ENCODE measurements around the gene RHEBL1. TPM values are rescaled to one million over a fixed set of nuclear protein-coding genes. Genes with fewer than 3 reads are reported as not detected.

The RHEBL1 gene
- polyA plus RNA-seq, 1 donor (not counting 4 experiments of a cell fraction or from before 2014, with no cell fraction given): 0.51 TPM

DNA sequence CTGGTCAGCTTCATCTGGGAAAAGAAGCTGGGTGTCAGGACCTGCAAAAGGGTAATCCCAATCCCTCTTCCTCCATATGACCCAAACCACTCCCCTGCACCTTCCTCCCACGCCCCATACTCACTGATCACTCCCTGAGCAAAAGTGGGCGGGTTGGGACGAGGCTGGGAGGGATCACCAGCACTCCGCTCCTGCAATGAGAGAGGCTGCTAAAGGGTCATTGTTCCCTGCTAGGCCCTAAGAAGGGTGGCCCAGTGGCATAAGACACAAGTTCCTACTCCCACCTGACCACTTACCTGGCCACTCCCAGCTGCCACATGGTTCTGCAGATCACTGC is 35.5 kb downstream of the RHEBL1 start:
- Histone ChIP-seq H3K79me2 (ENCODE audit: control insufficient read depth, insufficient read depth, low read length) (peaks cover 3% of the 10 kb centered on the region), H3K9ac (ENCODE audit: control insufficient read depth, extremely low read depth, insufficient read depth, low read length) (no peak overlapping the region), H3K36me3 (ENCODE audit: control insufficient read depth in 2 of 2, extremely low read depth in 1 of 2, insufficient read depth in 2 of 2, low read length in 2 of 2) (peaks cover 60 to 63% of the 10 kb centered on the region in 2 experiments), H3K4me3 (ENCODE audit: control insufficient read depth in 2 of 3, extremely low read depth in 1 of 3, insufficient read depth in 2 of 3, low read depth in 1 of 3, low read length in 3 of 3) (no peak overlapping the region), H4K20me1 (ENCODE audit: control insufficient read depth, extremely low read depth, insufficient read depth, low read length) (peaks cover 6% of the 10 kb centered on the region), H3K9me3 (ENCODE audit: control insufficient read depth, low read depth, low read length) (no peaks in the 10 kb centered on the region), H2AFZ (ENCODE audit: control insufficient read depth, low read length) (no peak overlapping the region), H3K27me3 (ENCODE audit: control insufficient read depth, extremely low read depth, insufficient read depth, low read length) (no peaks in the 10 kb centered on the region), H3K4me1 (ENCODE audit: control insufficient read depth, extremely low read depth, insufficient read depth, low read length) (no peaks in the 10 kb centered on the region), H3K4me2 (ENCODE audit: control insufficient read depth, extremely low read depth, insufficient read depth, low read depth, low read length) (no peak overlapping the region), H3K27ac (ENCODE audit: control insufficient read depth, insufficient read depth, low read length) (no peak overlapping the region), H3K9me1 (ENCODE audit: control insufficient read depth, extremely low read depth, insufficient read depth, low read length) (peaks cover 2% of the 10 kb centered on the region)
- dilution Hi-C loops (cut with MboI; ENCODE audit: extremely low pct_ligation_motif_present, low sequenced_read_pairs): no loop called here
- DNase-seq (ENCODE audit: low read depth, low spot score): no peak
- FAIRE-seq: no peak
- TF ChIP-seq EZH2 (IDR thresholded peaks at IDR 0.05; ENCODE audit: low read length): no peak
- TF ChIP-seq, protein P1, sequence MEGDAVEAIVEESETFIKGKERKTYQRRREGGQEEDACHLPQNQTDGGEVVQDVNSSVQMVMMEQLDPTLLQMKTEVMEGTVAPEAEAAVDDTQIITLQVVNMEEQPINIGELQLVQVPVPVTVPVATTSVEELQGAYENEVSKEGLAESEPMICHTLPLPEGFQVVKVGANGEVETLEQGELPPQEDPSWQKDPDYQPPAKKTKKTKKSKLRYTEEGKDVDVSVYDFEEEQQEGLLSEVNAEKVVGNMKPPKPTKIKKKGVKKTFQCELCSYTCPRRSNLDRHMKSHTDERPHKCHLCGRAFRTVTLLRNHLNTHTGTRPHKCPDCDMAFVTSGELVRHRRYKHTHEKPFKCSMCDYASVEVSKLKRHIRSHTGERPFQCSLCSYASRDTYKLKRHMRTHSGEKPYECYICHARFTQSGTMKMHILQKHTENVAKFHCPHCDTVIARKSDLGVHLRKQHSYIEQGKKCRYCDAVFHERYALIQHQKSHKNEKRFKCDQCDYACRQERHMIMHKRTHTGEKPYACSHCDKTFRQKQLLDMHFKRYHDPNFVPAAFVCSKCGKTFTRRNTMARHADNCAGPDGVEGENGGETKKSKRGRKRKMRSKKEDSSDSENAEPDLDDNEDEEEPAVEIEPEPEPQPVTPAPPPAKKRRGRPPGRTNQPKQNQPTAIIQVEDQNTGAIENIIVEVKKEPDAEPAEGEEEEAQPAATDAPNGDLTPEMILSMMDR (optimal IDR thresholded peaks at IDR 0.05 in 1 of 3, IDR thresholded peaks at IDR 0.05 in 1 of 3, conservative IDR thresholded peaks at IDR 0.05 in 1 of 3; ENCODE audit: extremely low read depth in 1 of 3, insufficient read depth in 2 of 3, low read length in 3 of 3): no peak

- Histone ChIP-seq H3K79me2 (ENCODE audit: control insufficient read depth, insufficient read depth, low read length) (peaks cover 3% of the 10 kb centered on the region), H4K20me1 (ENCODE audit: control insufficient read depth, extremely low read depth, insufficient read depth, low read length) (peaks cover 6% of the 10 kb centered on the region), H3K9ac (ENCODE audit: control insufficient read depth, extremely low read depth, insufficient read depth, low read length) (no peak overlapping the region), H3K27ac (ENCODE audit: control insufficient read depth, insufficient read depth, low read length) (no peak overlapping the region), H3K9me3 (ENCODE audit: control insufficient read depth, low read depth, low read length) (no peaks in the 10 kb centered on the region), H2AFZ (ENCODE audit: control insufficient read depth, low read length) (no peak overlapping the region), H3K9me1 (ENCODE audit: control insufficient read depth, extremely low read depth, insufficient read depth, low read length) (peaks cover 2% of the 10 kb centered on the region), H3K4me1 (ENCODE audit: control insufficient read depth, extremely low read depth, insufficient read depth, low read length) (no peaks in the 10 kb centered on the region), H3K27me3 (ENCODE audit: control insufficient read depth, extremely low read depth, insufficient read depth, low read length) (no peaks in the 10 kb centered on the region), H3K4me2 (ENCODE audit: control insufficient read depth, extremely low read depth, insufficient read depth, low read depth, low read length) (no peak overlapping the region), H3K36me3 (ENCODE audit: control insufficient read depth in 2 of 2, extremely low read depth in 1 of 2, insufficient read depth in 2 of 2, low read length in 2 of 2) (peaks cover 59 to 61% of the 10 kb centered on the region in 2 experiments), H3K4me3 (ENCODE audit: control insufficient read depth in 2 of 3, extremely low read depth in 1 of 3, insufficient read depth in 2 of 3, low read depth in 1 of 3, low read length in 3 of 3) (no peak overlapping the region)
- no peak for FAIRE-seq
- no peak for DNase-seq (ENCODE audit: low read depth, low spot score)
- TF ChIP-seq, protein P1 (optimal IDR thresholded peaks at IDR 0.05 in 1 of 3, IDR thresholded peaks at IDR 0.05 in 1 of 3, conservative IDR thresholded peaks at IDR 0.05 in 1 of 3; ENCODE audit: extremely low read depth in 1 of 3, insufficient read depth in 2 of 3, low read length in 3 of 3): no peak
- no peak for TF ChIP-seq EZH2 (IDR thresholded peaks at IDR 0.05; ENCODE audit: low read length)
- dilution Hi-C loops (cut with MboI; ENCODE audit: extremely low pct_ligation_motif_present, low sequenced_read_pairs): no loop called here
Observed at GRCh38 chr12:49033611-49034285, 36.0 kb downstream of the RHEBL1 start.

Measured in keratinocyte (primary cell).